ENCODE data around the gene P2RY6.

DNA sequence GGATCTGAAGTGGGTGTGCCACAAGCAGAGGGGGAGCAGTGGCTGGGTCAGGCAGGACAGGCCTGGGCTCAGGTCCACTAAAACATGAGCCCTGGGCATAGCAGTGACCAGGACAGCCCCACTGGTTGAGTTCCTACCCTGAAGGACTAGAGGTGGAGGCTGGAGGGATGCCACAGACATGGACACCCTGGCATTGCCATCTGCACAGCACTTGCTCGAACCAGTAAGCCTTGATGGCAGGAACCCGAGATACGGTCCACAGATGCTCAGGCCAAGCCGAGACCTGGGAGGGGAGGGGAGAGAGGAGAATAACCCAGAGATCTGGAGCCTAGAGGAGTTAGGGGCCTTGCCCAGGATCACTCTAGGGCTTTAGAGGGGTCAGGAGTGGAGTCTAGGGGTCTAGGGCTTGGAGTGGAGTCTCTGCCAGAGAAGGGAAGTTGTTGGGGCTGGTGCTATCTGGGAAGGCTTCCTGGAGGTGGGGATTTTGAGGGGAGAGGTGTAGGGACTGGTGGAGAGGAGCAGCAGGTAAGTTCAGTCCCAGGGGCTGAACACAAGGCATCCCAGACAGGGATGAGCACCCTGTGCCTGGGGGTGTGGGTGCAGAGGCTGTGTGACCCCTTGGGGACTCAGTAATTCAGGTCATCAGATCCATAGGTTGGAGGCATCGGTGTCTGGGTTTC, 73.5 kb downstream of the P2RY6 start:
- no peak for TF ChIP-seq POLR2AphosphoS5 (IDR thresholded peaks at IDR 0.05)
- TF ChIP-seq, protein P1, sequence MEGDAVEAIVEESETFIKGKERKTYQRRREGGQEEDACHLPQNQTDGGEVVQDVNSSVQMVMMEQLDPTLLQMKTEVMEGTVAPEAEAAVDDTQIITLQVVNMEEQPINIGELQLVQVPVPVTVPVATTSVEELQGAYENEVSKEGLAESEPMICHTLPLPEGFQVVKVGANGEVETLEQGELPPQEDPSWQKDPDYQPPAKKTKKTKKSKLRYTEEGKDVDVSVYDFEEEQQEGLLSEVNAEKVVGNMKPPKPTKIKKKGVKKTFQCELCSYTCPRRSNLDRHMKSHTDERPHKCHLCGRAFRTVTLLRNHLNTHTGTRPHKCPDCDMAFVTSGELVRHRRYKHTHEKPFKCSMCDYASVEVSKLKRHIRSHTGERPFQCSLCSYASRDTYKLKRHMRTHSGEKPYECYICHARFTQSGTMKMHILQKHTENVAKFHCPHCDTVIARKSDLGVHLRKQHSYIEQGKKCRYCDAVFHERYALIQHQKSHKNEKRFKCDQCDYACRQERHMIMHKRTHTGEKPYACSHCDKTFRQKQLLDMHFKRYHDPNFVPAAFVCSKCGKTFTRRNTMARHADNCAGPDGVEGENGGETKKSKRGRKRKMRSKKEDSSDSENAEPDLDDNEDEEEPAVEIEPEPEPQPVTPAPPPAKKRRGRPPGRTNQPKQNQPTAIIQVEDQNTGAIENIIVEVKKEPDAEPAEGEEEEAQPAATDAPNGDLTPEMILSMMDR (IDR thresholded peaks at IDR 0.05) = no peak
- TF ChIP-seq POLR2A (IDR thresholded peaks at IDR 0.05) = no peak
- TF ChIP-seq EP300 (IDR thresholded peaks at IDR 0.05) = no peak
